K562 (cell line): ENCODE measurements around the gene LTA. TPM values are rescaled to one million over a fixed set of nuclear protein-coding genes. Genes with fewer than 3 reads are reported as not detected.
A peak's percentile ranks its signal among the peaks of the same experiment; 100 is the strongest.

Source experiments
- ATAC-seq: fragments of 200-7000 bp; cut with Tn5 transposase; 3 replicates; pipeline ENCODE4 v1.9.1; 2020; ENCODE audit warnings: moderate library complexity
- BruUV-seq: library from RNA; stranded (reverse); fragments of 400-500 nt; replicated peaks from 2 replicates; lab custom pipeline; 2021; lab: Mats Ljungman, UMichigan
- CTCF ChIA-PET: fragments of 300-600 bp; formaldehyde crosslinking; extraction: SDS; loops from one replicate; lab custom pipeline; 2021; ENCODE audit warnings: low intra/inter-chr PET ratio; lab: Yijun Ruan, JAX
- POLR2A ChIA-PET: fragments of 300-600, 350-650 bp; sonication (Branson Sonifier 250); formaldehyde crosslinking; extraction: SDS; loops from one replicate; lab custom pipeline; 2021; ENCODE audit warnings: antibody characterized with exemption, inconsistent platforms; lab: Yijun Ruan, JAX
- DNase-seq, 4 experiments: peaks; one replicate each; pipeline versions ENCODE4 v3.0.0 to v3.0.0-alpha.2; 2011 to 2018; ENCODE audit warnings: low spot score in 3 of 4, mixed read lengths in 3 of 4; ENCODE audit errors: extremely low read depth in 1 of 4
- FAIRE-seq: peaks from 2 replicates; lab custom pipeline; 2011; peaks lifted over from hg19 to GRCh38; lab: Jason Lieb, UNC
- H2AFZ ChIP-seq: 2 replicates; pipeline ENCODE4 v1.6.0; 2011; ENCODE audit warnings: low read depth, low read length, control low read depth, inconsistent platforms
- H3K27ac ChIP-seq: fragments of 200-600 bp; 3 replicates; pipeline ENCODE4 v1.8.0; 2011; ENCODE audit warnings: low read depth, mild to moderate bottlenecking, control low read depth, inconsistent platforms, low read length, moderate library complexity, mixed read lengths; ENCODE audit errors: extremely low read depth
- H3K27me3 ChIP-seq, 2 experiments: fragments of 300-600 bp in 1 of 2; 2 replicates in 1 of 2; 3 replicates in 1 of 2; pipeline versions ENCODE4 v1.6.0 to v1.8.0; 2011; ENCODE audit warnings: inconsistent platforms in 2 of 2, low read length in 2 of 2, mild to moderate bottlenecking in 1 of 2, mixed read lengths in 1 of 2, moderate library complexity in 1 of 2; ENCODE audit not compliant: control insufficient read depth in 2 of 2, insufficient read depth in 2 of 2
- H3K36me3 ChIP-seq: fragments of 300-600 bp; 3 replicates; pipeline ENCODE4 v1.8.0; 2011; ENCODE audit warnings: mild to moderate bottlenecking, low read length, inconsistent platforms; ENCODE audit not compliant: control insufficient read depth, insufficient read depth
- H3K4me1 ChIP-seq, 2 experiments: fragments of 200-600 bp in 1 of 2; replicated peaks in 1 of 2; 2 replicates in 1 of 2; 3 replicates in 1 of 2; pipeline versions ENCODE4 v1.5.1 to v1.8.0; 2011; ENCODE audit warnings: inconsistent platforms in 2 of 2, low read length in 2 of 2, mild to moderate bottlenecking in 1 of 2, mixed read lengths in 1 of 2, moderate library complexity in 1 of 2; ENCODE audit not compliant: control insufficient read depth in 2 of 2, insufficient read depth in 2 of 2
- H3K4me2 ChIP-seq: 2 replicates; pipeline ENCODE4 v1.6.1; 2011; ENCODE audit warnings: low read length, control low read depth, inconsistent platforms, mixed read lengths; ENCODE audit not compliant: insufficient read depth
- H3K4me3 ChIP-seq: fragments of 200-600 bp; sonication (generic), shearing (Covaris generic); 2 replicates; pipeline ENCODE4 v1.5.1; 2016; ENCODE audit warnings: control low read depth, inconsistent platforms
- H3K79me2 ChIP-seq: fragments of 200-600 bp; 3 replicates; pipeline ENCODE4 v1.8.0; 2011; ENCODE audit warnings: low read length, inconsistent platforms; ENCODE audit not compliant: control insufficient read depth, insufficient read depth
- H3K9ac ChIP-seq, 2 experiments: 2 replicates each; pipeline versions ENCODE4 v1.6.0 to v1.6.1; 2011; ENCODE audit warnings: low read depth in 2 of 2, low read length in 2 of 2, control low read depth in 1 of 2, inconsistent platforms in 1 of 2, mild to moderate bottlenecking in 1 of 2, mixed read lengths in 1 of 2; ENCODE audit not compliant: insufficient read depth in 1 of 2
- H3K9me1 ChIP-seq: one replicate; pipeline ENCODE4 v1.6.0; 2011; ENCODE audit warnings: inconsistent platforms, mild to moderate bottlenecking, low read length, moderate library complexity; ENCODE audit not compliant: control insufficient read depth, insufficient read depth
- H3K9me3 ChIP-seq: replicated peaks from 2 replicates; pipeline ENCODE4 v1.5.1; 2011; ENCODE audit warnings: low read depth, low read length, inconsistent platforms; ENCODE audit not compliant: control insufficient read depth, insufficient read depth
- H4K20me1 ChIP-seq: replicated peaks from 2 replicates; pipeline ENCODE4 v1.6.1; 2011; ENCODE audit warnings: low read length, inconsistent platforms, mixed read lengths; ENCODE audit not compliant: control insufficient read depth, insufficient read depth
- BRCA1 ChIP-seq, 2 experiments: fragments of 450-650 bp in 1 of 2; sonication (generic) in 1 of 2; formaldehyde crosslinking in 1 of 2; IDR thresholded peaks; 2 replicates each; pipeline versions ENCODE4 v1.5.0 to v1.6.1; 2017 to 2020; ENCODE audit warnings: mild to moderate bottlenecking in 1 of 2, missing genetic modification reagents in 1 of 2
- CC2D1A ChIP-seq: fragments of 450-650 bp; IDR thresholded peaks from 2 replicates; pipeline ENCODE4 v1.6.1; 2017; ENCODE audit warnings: mild to moderate bottlenecking
- RERE ChIP-seq: sonication (generic); formaldehyde crosslinking; IDR thresholded peaks from 2 replicates; pipeline ENCODE4 v1.8.0; 2023; ENCODE audit warnings: missing genetic modification reagents, mild to moderate bottlenecking, borderline replicate concordance
- SMARCA4 ChIP-seq: fragments of 450-650 bp; IDR thresholded peaks from 2 replicates; pipeline ENCODE4 v1.6.1; 2016
- TBP ChIP-seq: optimal IDR thresholded peaks from 2 replicates; pipeline ENCODE3; 2011; ENCODE audit warnings: low read depth, low read length, improper control_type of control experiment
- UBTF ChIP-seq, 2 experiments: IDR thresholded peaks; 2 replicates each; pipeline ENCODE4 v1.6.1; 2012; ENCODE audit warnings: improper control_type of control experiment in 2 of 2, low read depth in 2 of 2, low read length in 2 of 2, borderline replicate concordance in 1 of 2
- VEZF1 ChIP-seq: fragments of 200-800 bp; sonication (Bioruptor generic); IDR thresholded peaks from 2 replicates; pipeline ENCODE4 v1.6.1; 2017; ENCODE audit warnings: missing genetic modification characterization, missing compliant biosample characterization
- WGBS: fragments of 100-300 bp; shearing (Covaris generic); methylation state at CpG from one replicate; pipeline ENCODE4 v1.1.6; 2016; ENCODE audit warnings: low coverage, mixed read lengths; ENCODE audit not compliant: insufficient coverage; ENCODE audit errors: missing lambda C conversion rate; 5-methylcytosine and 5-hydroxymethylcytosine counted together
- in situ Hi-C: fragments of 300-500 bp; cut with MboI; formaldehyde crosslinking; loops from 4 replicates; pipeline ENCODE4 v1.15.0; 2018; ENCODE audit warnings: inconsistent platforms, mixed read lengths
- intact Hi-C: fragments of 100-400 bp; cut with micrococcal nuclease; formaldehyde crosslinking; loops from 2 replicates; pipeline ENCODE4 v1.14.2; 2022
- polyA plus RNA-seq, 8 experiments: library from polyadenylated mRNA; depleted of rRNA in 4 of 8; stranded (reverse) in 5 of 8; unstranded in 3 of 8; fragments of >200 nt; fragmentation: Nextera tagmentation in 2 of 8; fragmentation: Illumina TruSeq in 1 of 8; extraction: Ambion mirVana in 2 of 8; extraction: Trizol in 1 of 8; gene quantifications; 2 replicates each; pipeline versions ENCODE4 v1.2.1 to v1.2.3, GENCODE V29; 2011 to 2014; ENCODE audit warnings: inconsistent platforms in 1 of 8, missing spikeins in 1 of 8
- total RNA-seq, 7 experiments: library from RNA; depleted of rRNA in 6 of 7; stranded (reverse); fragments of >200 nt in 6 of 7; fragmentation: Illumina TruSeq in 2 of 7; extraction: Trizol in 2 of 7; gene quantifications; 2 replicates each; pipeline versions ENCODE4 v1.2.1 to v1.2.3, GENCODE V29; 2011 to 2021; ENCODE audit warnings: low replicate concordance in 1 of 7
- TF ChIP-seq, protein P1 (sequence below): IDR thresholded peaks from 3 replicates; pipeline ENCODE4 v1.6.1; 2011; ENCODE audit warnings: borderline replicate concordance, mild to moderate bottlenecking; ENCODE audit not compliant: insufficient read length, insufficient read depth

The LTA gene
- total and polyA plus RNA-seq, 9 of the 15 experiments (the other 6 are each of a cell fraction or from before 2014, with no cell fraction given) = 0.80 TPM; not detected in 8

DNA sequence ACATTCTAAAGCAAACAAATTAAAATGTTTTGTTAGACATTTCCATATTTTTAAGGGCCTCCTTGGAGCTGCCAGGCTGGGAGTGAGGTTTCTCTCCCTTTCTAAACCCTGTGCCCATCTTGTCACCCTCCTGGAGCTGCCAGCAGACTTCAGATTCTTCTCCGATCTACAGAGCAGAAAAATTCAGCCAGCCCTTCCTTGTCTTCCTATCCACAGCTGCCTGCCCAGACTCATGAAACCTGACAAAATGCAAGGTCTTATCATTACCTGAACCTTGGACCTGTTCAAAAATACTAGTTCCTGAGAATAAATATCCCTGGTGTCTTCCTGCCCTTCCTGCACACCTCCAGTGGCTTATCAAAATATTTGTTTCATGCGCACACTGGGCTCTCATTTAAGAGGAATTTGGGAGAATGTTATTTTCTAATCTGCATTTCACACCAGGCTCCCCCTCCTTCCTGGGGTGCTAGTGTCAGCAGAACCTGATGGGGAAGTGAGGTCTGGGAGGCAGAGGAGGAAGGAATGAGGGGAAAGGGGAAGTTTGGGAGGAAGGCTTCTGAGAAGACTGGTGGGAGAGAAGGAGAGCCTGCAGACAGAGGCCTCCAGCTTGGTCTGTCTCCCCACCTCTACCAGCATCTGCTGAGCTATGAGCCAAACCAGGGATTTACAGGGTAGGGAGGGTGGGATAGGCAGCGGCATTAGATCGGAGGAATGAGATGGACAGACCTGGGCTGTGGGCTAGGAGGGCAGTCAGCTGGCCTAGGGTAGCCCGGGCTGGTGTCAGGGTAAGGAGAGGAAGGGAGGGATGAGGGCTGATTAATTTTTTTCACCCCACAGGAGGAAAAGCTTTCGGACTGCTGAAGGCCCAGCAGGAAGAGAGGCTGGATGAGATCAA is 42.8 kb downstream of the LTA start, which contains the start of gene AIF1:
TSS of gene AIF1 (plus strand) at position 551 of the 895 bp plus-strand sequence. CDS start at position 647, 96 bp downstream.
- in situ Hi-C loops = no loop called here
- H3K9ac ChIP-seq = peak within 1 kb of the TSS; percentile 30 to 84
- peak within 1 kb of the TSS; percentile 49; the same call in 2 of the 3 replicates for H3K27ac ChIP-seq
- no peak for FAIRE-seq
- H3K27me3 ChIP-seq = no peaks in the 10 kb centered on the region
- peak in 3 of 4 experiments; percentile 21 to 50 (median 46) for DNase-seq
- no peaks in the 10 kb centered on the region; the same call in 2 of the 3 replicates for H3K79me2 ChIP-seq
- no peaks in the 10 kb centered on the region for H4K20me1 ChIP-seq
- no peaks in the 10 kb centered on the region for H3K36me3 ChIP-seq
- H3K4me2 ChIP-seq = peak within 1 kb of the TSS; percentile 57
- H2AFZ ChIP-seq = peak within 1 kb of the TSS; percentile 58
- BruUV-seq = no TSS peak
- intact Hi-C loops = no loop called here
- POLR2A ChIA-PET = interaction anchor here (0.6 kb wide), 1 partner anchor 77 kb away, joined by 5 read pairs; no protein-coding TSS in a partner anchor
- CTCF ChIA-PET = no interaction called here
- H3K4me1 ChIP-seq = peaks cover 27 to 36% of the 10 kb centered on the region in 2 experiments
- H3K9me3 ChIP-seq = no peaks in the 10 kb centered on the region
- WGBS = 51% methylated on average over 6 of the region's 6 CpGs
- no peak; the same call in 2 of the 3 replicates for ATAC-seq
- H3K9me1 ChIP-seq = no peaks in the 10 kb centered on the region
- no peak within 1 kb of the TSS for H3K4me3 ChIP-seq
- peak; percentile 22 for TF ChIP-seq TBP
- no peak for TF ChIP-seq RERE (CRISPR knock-in tag)
- peak; percentile 48; the same call in 1 of the 2 replicates for TF ChIP-seq SMARCA4
- no peak for TF ChIP-seq BRCA1 (IDR thresholded peaks at IDR 0.05)
- no peak for TF ChIP-seq BRCA1 (CRISPR knock-in tag; IDR thresholded peaks at IDR 0.05)
- TF ChIP-seq, protein P1, sequence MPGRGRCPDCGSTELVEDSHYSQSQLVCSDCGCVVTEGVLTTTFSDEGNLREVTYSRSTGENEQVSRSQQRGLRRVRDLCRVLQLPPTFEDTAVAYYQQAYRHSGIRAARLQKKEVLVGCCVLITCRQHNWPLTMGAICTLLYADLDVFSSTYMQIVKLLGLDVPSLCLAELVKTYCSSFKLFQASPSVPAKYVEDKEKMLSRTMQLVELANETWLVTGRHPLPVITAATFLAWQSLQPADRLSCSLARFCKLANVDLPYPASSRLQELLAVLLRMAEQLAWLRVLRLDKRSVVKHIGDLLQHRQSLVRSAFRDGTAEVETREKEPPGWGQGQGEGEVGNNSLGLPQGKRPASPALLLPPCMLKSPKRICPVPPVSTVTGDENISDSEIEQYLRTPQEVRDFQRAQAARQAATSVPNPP = no peak
- TF ChIP-seq UBTF (IDR thresholded peaks at IDR 0.05; ENCODE audit: borderline replicate concordance in 1 of 2, low read depth in 2 of 2, low read length in 2 of 2) = peak in 1 of 2 experiments; percentile 58; a peak in 1 of 4 replicates
- TF ChIP-seq CC2D1A = no peak
- peak; percentile 54; the same call in 1 of the 2 replicates for TF ChIP-seq VEZF1 (CRISPR knock-in tag)
